Gastrocnemius medialis (tissue), 4 donors: ENCODE data around the gene CLC. TPM values are rescaled to one million over a fixed set of nuclear protein-coding genes. Genes with fewer than 3 reads are reported as not detected.

ENCODE experiments used
- ATAC-seq, 2 donors: fragments of 150-250 bp; one replicate each; pipeline ENCODE4 v1.9.1; 2016
- DNase-seq, 2 donors: peaks; one replicate each; pipeline ENCODE4 v3.0.0-alpha.2; 2019
- H3K27ac ChIP-seq, 4 donors: fragments of 200-600 bp; sonication (generic); 1 replicate in 1 of 4; 2 replicates in 3 of 4; pipeline ENCODE4 v1.5.1; 2016 to 2018; ENCODE audit warnings: mild to moderate bottlenecking in 2 of 4, moderate library complexity in 1 of 4
- H3K27me3 ChIP-seq, 3 donors: fragments of 200-600 bp; sonication (generic) in 2 of 3; 1 replicate in 1 of 3; 2 replicates in 2 of 3; pipeline versions ENCODE4 v1.5.1 to v1.6.0; 2016 to 2019; ENCODE audit warnings: mild to moderate bottlenecking in 1 of 3, moderate library complexity in 1 of 3
- H3K36me3 ChIP-seq, 2 donors: fragments of 200-600 bp; sonication (generic) in 1 of 2; one replicate each; pipeline ENCODE4 v1.5.1; 2017 to 2018
- H3K4me1 ChIP-seq, 2 donors: fragments of 200-600 bp; sonication (generic) in 1 of 2; one replicate each; pipeline ENCODE4 v1.5.1; 2016 to 2017; ENCODE audit warnings: mild to moderate bottlenecking in 2 of 2
- H3K4me3 ChIP-seq, 4 donors: fragments of 200-600 bp; sonication (generic) in 3 of 4; 1 replicate in 1 of 4; 2 replicates in 3 of 4; pipeline ENCODE4 v1.5.1; 2016 to 2019; ENCODE audit warnings: mild to moderate bottlenecking in 2 of 4
- H3K9me3 ChIP-seq, 3 donors: fragments of 200-600 bp; sonication (generic) in 2 of 3; 1 replicate in 1 of 3; 2 replicates in 2 of 3; pipeline ENCODE4 v1.5.1; 2016 to 2019
- POLR2A ChIP-seq, 2 donors: fragments of 450-650 bp; IDR thresholded peaks; one replicate each; pipeline ENCODE4 v1.6.1; 2017; ENCODE audit warnings: antibody characterized with exemption in 2 of 2, mild to moderate bottlenecking in 2 of 2, moderate library complexity in 2 of 2
- in situ Hi-C, 4 donors: fragments of 200-750 bp; cut with MboI; loops; one replicate each; pipeline versions ENCODE4 v1.15.0 to v1.8.0; 2017; ENCODE audit warnings: low sequenced_read_pairs in 4 of 4
- intact Hi-C: fragments of 100-400 bp; cut with DNase I; formaldehyde crosslinking; loops from one replicate; pipeline ENCODE4 v1.15.1; 2023; ENCODE audit warnings: low total_unique reads
- total RNA-seq, 4 donors: library from RNA; depleted of rRNA; stranded (reverse); fragments of >200 nt; gene quantifications; one replicate each; pipeline versions ENCODE4 v1.1.0 to v1.2.3, GENCODE V29; 2016
- TF ChIP-seq, protein P1 (sequence below), 5 experiments: fragments of 450-650 bp in 3 of 5; fragments of 200-600 bp in 2 of 5; sonication (generic) in 2 of 5; IDR thresholded peaks in 4 of 5; conservative IDR thresholded peaks in 1 of 5; 1 replicate in 4 of 5; 2 replicates in 1 of 5; pipeline ENCODE4 v1.5.1; 2016 to 2019; ENCODE audit warnings: antibody characterized with exemption in 5 of 5, mild to moderate bottlenecking in 3 of 5, moderate library complexity in 3 of 5

Gene CLC
- total RNA-seq, 4 donors from 2014 or later = not detected

GRCh38 chr19:39752795-39753194 lies 15.0 kb upstream of the CLC start:
- Histone ChIP-seq H3K4me3 (no peak overlapping the region), H3K27me3 (peaks cover 0 to 2% (median 0%) of the 10 kb centered on the region in 3 donors), H3K36me3 (no peaks in the 10 kb centered on the region), H3K27ac (no peak overlapping the region), H3K4me1 (no peaks in the 10 kb centered on the region), H3K9me3 (no peaks in the 10 kb centered on the region)
- DNase-seq (no peak), ATAC-seq (no peak)
- TF ChIP-seq, protein P1, sequence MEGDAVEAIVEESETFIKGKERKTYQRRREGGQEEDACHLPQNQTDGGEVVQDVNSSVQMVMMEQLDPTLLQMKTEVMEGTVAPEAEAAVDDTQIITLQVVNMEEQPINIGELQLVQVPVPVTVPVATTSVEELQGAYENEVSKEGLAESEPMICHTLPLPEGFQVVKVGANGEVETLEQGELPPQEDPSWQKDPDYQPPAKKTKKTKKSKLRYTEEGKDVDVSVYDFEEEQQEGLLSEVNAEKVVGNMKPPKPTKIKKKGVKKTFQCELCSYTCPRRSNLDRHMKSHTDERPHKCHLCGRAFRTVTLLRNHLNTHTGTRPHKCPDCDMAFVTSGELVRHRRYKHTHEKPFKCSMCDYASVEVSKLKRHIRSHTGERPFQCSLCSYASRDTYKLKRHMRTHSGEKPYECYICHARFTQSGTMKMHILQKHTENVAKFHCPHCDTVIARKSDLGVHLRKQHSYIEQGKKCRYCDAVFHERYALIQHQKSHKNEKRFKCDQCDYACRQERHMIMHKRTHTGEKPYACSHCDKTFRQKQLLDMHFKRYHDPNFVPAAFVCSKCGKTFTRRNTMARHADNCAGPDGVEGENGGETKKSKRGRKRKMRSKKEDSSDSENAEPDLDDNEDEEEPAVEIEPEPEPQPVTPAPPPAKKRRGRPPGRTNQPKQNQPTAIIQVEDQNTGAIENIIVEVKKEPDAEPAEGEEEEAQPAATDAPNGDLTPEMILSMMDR (IDR thresholded peaks at IDR 0.05 in 4 of 5, conservative IDR thresholded peaks at IDR 0.05 in 1 of 5) = no peak
- no peak for TF ChIP-seq POLR2A (IDR thresholded peaks at IDR 0.05)
- intact Hi-C loops (no loop called here), in situ Hi-C loops (no loop called here)

DNA sequence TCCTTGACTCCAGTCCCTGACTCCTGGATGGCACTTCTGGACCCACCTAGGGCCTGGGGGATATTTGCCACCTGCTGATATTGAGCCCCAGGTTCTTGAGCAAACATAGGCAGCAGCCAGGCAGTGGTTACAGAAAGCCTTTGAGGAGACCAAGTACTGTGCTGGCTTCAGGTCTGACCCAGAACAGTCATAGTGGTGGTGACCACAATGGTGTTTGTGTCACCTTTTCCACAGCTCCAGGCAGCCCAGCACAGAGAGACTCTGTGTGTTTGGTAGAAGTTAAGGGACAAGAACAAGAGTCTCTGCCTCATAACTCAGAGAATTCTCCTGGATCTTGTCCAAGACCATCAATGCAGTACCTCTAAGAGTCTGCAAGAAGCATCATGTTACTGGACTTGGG lies 14.6 kb upstream of the CLC start:
- intact Hi-C loops = no loop called here
- H3K4me3 ChIP-seq = no peak overlapping the region
- H3K27ac ChIP-seq = no peak overlapping the region
- no peaks in the 10 kb centered on the region for H3K36me3 ChIP-seq
- in situ Hi-C loops = no loop called here
- peaks cover 0 to 2% (median 0%) of the 10 kb centered on the region in 3 donors for H3K27me3 ChIP-seq
- no peak for ATAC-seq
- TF ChIP-seq, protein P1 (IDR thresholded peaks at IDR 0.05 in 4 of 5, conservative IDR thresholded peaks at IDR 0.05 in 1 of 5) = no peak
- no peak for TF ChIP-seq POLR2A (IDR thresholded peaks at IDR 0.05)
- no peaks in the 10 kb centered on the region for H3K4me1 ChIP-seq
- no peak for DNase-seq
- no peaks in the 10 kb centered on the region for H3K9me3 ChIP-seq

DNA sequence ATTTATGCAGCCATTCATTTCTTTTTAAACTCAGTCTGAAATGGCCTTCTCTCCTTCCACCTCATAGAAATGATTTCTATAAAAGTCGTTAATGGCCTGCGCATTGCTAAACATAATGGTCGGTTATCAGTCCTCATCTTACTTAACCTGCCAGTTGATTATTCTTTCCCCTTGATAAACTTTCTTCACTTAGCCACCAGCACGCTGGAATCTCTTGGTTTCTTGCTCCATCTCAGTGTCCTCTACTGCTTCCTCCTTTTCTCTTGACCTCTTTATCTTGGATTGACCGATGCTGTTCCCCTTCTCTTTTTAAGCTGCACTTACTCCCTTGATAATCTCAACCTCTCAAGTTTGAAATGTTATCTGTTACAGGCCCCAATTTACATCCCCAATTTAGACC lies 12.2 kb upstream of the CLC start:
- intact Hi-C loops = no loop called here
- TF ChIP-seq, protein P1 (IDR thresholded peaks at IDR 0.05 in 4 of 5, conservative IDR thresholded peaks at IDR 0.05 in 1 of 5) = no peak
- TF ChIP-seq POLR2A (IDR thresholded peaks at IDR 0.05) = no peak
- Histone ChIP-seq H3K27ac (no peak overlapping the region), H3K27me3 (no peaks in the 10 kb centered on the region), H3K4me1 (no peaks in the 10 kb centered on the region), H3K4me3 (no peak overlapping the region), H3K9me3 (no peaks in the 10 kb centered on the region), H3K36me3 (no peaks in the 10 kb centered on the region)
- in situ Hi-C loops = no loop called here
- no peak for DNase-seq
- no peak for ATAC-seq

DNA sequence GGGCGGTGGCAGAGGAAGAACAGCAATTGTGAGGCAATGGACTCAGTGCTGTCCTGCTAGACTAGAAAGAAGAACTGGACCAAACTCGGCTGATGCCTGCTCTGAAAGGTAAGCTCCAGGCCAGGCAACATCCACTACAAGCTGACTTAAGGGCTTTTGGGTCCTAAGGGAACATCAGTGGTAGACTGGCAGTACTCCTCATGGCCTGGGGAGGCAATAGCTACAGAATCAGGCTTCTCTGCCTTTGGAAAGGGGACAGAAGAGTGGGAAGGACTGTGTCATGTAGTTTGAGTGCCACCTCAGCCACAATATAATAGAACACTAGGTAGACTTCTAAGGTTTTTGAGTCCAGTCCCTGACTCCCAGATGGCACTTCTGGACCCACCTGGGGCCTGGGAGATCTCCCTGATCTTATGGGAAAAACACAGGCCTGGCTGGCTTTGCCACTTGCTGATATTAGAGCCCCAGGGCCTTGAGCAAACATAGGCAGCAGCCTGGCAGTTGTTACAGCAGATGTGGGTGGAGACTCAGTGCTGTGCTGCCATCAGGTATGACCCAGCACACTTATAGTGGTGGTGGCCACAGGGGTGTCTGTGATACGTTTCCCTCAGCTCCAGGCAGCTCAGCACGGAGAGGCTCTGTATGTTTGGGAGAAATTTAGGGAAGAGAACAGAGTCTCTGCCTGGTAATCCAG lies 9.2 kb upstream of the CLC start:
- in situ Hi-C loops = no loop called here

More for the DNA sequence above, 9.2 kb upstream of the CLC start:
- intact Hi-C loops = no loop called here
- Histone ChIP-seq H3K27ac (no peak overlapping the region), H3K4me3 (no peak overlapping the region), H3K9me3 (no peaks in the 10 kb centered on the region), H3K4me1 (no peaks in the 10 kb centered on the region), H3K27me3 (peaks cover 0 to 5% (median 0%) of the 10 kb centered on the region in 3 donors), H3K36me3 (no peaks in the 10 kb centered on the region)
- no peak for ATAC-seq
- no peak for TF ChIP-seq POLR2A (IDR thresholded peaks at IDR 0.05)
- TF ChIP-seq, protein P1 (IDR thresholded peaks at IDR 0.05 in 4 of 5, conservative IDR thresholded peaks at IDR 0.05 in 1 of 5) = no peak
- DNase-seq = no peak
